IPS DF 4.7 (cell line): Measurements from ENCODE around the gene ALKBH4.
"Not testable (repeated sequence)": the region's sequence is repeated elsewhere in the genome, so short reads cannot be mapped to it uniquely, and the experiment has no call there.

Experiments used
- DNase-seq: peaks from one replicate; pipeline ENCODE4 v3.0.0-alpha.2; 2013; ENCODE audit warnings: low spot score; ENCODE audit errors: extremely low read depth

ALKBH4 gene

GRCh38 chr7:102429141-102429899 is 35.3 kb downstream of the ALKBH4 start:
- DNase-seq, result no peak

DNA sequence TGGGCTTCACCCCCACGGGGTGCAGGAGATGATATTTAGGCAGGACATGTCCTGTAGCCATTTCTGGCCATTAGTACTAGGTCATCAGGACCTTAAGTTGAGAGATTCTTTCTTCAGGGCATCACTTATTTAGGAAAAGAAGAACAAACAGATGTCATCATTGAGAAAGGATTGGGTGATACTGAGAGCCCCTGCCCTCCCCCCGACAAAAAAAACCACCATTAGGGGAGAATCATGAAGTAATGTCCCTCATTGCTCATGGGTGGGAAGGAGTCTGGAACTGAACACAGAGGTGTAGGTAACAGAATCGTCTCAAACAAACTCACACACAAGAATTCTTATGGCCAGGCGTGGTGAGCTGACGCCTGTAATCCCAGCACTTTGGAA is 37.7 kb downstream of the ALKBH4 start:
- DNase-seq, result no peak

DNA sequence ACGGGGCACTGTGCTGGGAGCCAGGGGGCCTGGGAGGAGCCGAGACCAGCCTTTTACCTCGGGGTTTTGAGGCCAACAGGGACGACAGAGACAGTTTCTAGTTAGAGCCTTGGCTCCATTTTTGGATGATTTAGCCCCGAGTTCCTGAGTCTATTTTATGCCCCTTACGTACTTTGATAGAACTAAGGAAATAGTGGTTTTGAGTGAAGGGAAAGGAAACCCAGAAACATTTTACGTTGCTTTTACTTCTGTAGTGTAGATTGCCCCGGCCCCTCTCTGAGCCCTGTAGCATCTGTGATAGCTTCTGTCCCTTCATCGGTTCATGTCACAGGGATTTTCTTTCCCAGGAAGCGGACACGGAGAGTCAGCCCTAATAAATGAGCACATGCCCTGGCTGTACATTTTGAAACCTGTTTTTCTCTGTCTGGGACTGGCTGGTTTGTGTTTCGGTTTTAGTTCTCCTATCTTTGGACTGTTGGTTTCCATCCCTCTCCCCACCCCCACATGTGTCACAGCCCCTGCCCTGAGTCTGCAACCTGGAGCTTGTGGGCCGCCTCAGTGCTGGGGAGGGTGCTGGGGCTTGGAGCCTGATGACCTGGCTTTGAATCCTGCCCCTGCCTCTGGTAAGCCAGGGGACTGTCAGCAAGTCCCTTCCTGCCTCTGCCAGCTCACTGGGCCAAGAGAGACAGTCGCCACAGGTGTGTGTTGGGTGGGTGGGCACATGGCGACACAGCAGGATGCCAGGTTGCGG is 38.2 kb downstream of the ALKBH4 start:
- no peak for DNase-seq

DNA sequence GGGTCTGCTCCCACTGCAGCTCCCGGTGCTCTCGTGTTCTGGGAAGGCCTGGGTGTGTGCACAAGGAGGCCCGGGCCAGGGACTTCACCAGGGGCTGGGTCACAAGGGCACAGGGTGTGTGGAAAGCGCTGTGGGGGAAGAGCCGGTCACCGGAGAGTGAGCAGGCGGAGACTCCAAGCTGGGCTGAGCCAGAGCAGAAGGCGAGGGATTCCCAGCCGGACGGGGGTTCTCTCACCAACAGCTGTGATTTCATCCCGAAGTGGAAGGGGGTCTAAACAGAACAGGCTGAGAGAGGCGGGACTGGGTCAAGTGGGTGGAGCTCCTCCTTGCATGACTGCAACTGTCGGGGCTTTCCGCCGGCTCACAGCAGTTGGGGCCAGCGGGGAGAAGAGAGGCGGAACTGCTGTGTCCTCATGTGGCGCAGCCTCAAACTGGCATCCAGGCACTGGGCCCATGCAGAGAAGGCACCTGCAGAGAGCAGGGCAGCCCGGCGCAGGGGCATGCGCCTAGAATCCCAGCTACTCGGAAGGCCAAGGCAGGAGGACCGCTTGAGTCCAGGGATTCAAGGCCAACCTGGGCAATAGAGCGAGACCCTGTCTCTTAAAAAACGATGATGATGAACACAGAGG is 38.9 kb downstream of the ALKBH4 start:
- no peak for DNase-seq

- no peak for DNase-seq
These were observed 39.9 kb downstream of the ALKBH4 start for GRCh38 chr7:102424787-102425218.

- no peak for DNase-seq
These were observed 40.5 kb downstream of the ALKBH4 start for GRCh38 chr7:102424129-102424551.

- DNase-seq, result no peak
These were observed 42.9 kb downstream of the ALKBH4 start for GRCh38 chr7:102421706-102422240.

GRCh38 chr7:102418592-102418991 is 46.1 kb downstream of the ALKBH4 start:
- DNase-seq, result no peak

DNA sequence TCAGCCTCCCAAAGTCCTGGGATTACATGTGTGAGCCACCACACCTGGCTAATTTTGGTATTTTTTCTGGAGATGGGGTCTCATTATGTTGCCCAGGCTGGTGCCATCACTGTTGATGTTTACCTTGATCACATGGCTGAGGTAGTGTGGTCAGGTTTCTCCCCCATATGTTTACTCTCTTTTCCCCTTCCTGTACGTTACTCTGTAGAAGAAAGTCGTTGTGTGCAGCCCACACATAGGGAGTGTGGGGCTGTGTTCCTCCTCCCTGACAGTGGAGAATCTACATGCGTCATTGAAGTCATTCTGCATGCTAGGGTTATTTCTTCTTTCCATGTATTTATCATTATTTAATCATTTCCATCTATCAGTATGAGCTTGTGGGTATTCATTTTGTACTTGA is 47.6 kb downstream of the ALKBH4 start:
- DNase-seq, result no peak

DNA sequence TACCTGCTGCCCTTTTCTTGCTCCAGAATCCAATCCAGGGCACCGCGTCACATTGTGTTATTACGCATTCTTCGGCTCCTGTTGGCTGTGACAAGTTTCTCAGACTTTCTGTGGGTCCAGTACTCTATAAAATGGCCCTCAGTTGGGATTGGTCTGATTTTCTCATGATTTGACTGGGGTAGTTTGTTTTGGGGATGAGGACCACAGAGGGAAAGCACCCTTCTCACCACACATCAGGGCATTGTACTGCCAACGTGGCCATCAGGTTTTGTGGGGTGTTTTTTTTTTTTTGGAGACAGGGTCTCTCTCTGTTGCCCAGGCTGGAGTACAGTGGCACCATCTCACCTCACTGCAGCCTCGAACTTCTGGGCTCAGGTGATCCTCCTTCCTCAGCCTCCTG is 48.3 kb downstream of the ALKBH4 start:
- DNase-seq, result no peak

- DNase-seq, result no peak
These were observed 48.9 kb downstream of the ALKBH4 start for GRCh38 chr7:102415685-102416225.

DNA sequence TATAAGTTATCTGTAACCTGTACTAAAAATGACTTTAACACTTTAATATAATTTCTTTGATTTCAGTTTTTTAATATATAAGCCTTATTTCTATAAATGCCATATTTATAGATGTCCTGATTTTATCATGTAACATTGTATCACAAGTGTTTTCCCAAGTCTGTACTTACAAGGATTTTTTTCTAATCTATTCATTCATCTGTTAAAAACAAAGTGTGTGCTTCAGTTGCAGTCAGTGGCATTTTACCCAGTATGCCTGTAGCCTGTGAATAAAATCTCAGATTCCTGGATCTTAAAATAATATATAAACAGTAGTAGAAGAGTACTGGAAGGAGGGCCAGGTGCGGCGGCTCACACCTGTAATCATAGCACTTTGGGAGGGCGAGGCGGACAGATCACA is 51.1 kb downstream of the ALKBH4 start:
- no peak for DNase-seq

- no peak for DNase-seq
These were observed 51.6 kb downstream of the ALKBH4 start for GRCh38 chr7:102413091-102413490.

DNA sequence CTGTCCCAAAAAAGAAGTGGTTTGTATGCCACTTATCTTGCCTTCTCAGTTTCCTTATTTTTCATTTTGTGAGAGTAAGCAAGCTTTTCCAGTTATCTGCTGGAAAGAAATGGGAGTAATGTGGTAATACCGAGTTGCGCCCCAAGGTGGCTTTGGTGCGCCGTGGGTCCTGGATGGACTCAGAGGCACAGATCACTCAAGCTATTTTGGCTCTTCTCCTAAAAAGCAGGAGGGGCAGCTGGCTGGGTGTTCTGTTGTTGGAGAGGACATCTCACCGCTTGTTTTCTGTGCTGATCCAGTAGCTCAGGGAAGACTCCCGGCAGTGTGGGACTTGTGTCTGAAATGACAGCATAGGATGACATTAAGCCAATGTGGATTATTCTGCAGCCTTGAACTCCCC is 52.1 kb downstream of the ALKBH4 start:
- no peak for DNase-seq

DNA sequence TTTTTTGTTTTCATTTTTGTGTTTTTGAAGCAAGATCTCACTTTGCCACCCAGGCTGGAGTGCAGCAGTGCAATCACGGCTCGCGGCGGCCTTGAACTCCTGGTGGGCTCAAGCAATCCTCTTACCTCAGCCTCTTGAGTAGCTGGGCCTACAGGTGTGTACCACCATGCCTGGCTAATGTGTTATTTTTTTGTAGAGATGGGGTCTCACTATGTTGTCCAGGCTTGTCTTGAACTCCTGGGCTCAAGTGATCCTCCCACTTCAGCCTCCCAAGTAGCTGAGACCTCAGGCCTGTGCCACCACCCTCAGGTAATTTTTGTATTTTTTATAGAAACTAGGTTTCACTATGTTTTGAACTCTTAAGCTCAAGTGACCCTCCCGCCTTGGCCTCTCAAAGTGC is 53.7 kb downstream of the ALKBH4 start:
- DNase-seq, result no peak

GRCh38 chr7:102410123-102410522 is 54.5 kb downstream of the ALKBH4 start:
- DNase-seq, result no peak

DNA sequence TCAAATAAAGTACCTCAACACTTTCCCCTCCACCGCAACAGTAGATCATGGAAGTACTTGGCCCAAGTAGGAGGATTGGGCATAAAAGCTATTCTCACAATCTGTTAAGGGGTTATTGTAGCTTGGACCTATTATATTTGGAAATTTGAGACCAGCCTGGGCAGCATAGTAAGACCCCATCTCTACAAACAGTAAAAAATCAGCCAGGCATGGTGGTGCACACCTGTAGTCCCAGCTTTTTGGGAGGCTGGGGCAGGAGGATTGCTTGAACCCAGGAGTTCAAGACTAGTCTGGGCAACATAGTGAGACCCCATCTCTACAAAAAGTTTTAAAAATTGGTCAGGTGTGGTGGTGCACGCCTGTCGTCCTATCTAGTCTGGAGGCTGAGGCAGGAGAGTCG is 55.3 kb downstream of the ALKBH4 start:
- no peak for DNase-seq

- DNase-seq, result not testable (repeated sequence)
These were observed 56.1 kb downstream of the ALKBH4 start for GRCh38 chr7:102408530-102408929.

- no peak for DNase-seq
These were observed 56.8 kb downstream of the ALKBH4 start for GRCh38 chr7:102407910-102408309.
